ENCODE results near the gene MAP4K1. TPM values are rescaled to one million over a fixed set of nuclear protein-coding genes. Genes with fewer than 3 reads are reported as not detected.

Gene MAP4K1
- total and polyA plus RNA-seq, 2 of the 13 experiments (the other 11 are each of a cell fraction or from before 2014, with no cell fraction given), result 0.24 to 0.89 TPM

DNA sequence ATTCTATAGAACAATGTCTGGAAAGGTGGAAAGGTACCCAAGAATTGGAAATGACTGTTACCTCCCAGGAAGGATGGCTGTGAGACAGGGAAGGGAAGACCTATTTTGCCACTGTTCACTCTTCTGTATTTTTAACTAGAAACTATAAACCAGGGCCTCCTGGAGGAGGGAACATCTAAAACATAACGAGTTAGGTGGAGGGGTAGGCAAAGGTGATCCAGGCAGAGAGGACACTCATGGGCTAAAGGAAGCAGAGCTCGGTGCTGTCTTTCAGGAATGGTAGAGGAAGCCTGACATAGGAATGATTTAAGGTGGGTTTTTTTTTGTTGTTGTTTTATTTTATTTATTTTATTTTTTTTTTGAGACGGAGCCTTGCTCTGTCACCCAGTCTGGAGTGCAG lies 7.1 kb upstream of the MAP4K1 start:
- FAIRE-seq (no peak), ATAC-seq (no peak), DNase-seq (ENCODE audit: low spot score) (no peak)
- ChIA-PET POLR2A (interaction anchor here (1.2 kb wide), 1 partner anchor 305 kb away, joined by 3 read pairs; no protein-coding TSS in a partner anchor), CTCF (ENCODE audit: low intra/inter-chr PET ratio, low total read pairs) (no interaction called here)
- no TSS peak for BruUV-seq (replicated peaks)
- no peak overlapping the region for H3K9ac ChIP-seq (ENCODE audit: insufficient read depth, low read depth, low read length)
- H2AFZ ChIP-seq (ENCODE audit: low read length), result no peak overlapping the region
- H3K27me3 ChIP-seq (ENCODE audit: control insufficient read depth in 1 of 2, insufficient read depth in 2 of 2, low read length in 2 of 2), result no peaks in the 10 kb centered on the region; a peak in 1 of 5 replicates
- intact Hi-C loops (cut with micrococcal nuclease; ENCODE audit: unreplicated experiment), result no loop called here
- no peaks in the 10 kb centered on the region for H4K20me1 ChIP-seq (ENCODE audit: insufficient read depth, low read length)
- whole genome bisulfite sequencing (ENCODE audit: low lambda C conversion rate), result 97% methylated on average over 3 of the region's 3 CpGs
- H3K4me3 ChIP-seq (replicated peaks in 1 of 3; ENCODE audit: insufficient read depth in 1 of 3, low read depth in 2 of 3, low read length in 3 of 3), result no peak overlapping the region
- H3K36me3 ChIP-seq (replicated peaks in 1 of 2; ENCODE audit: control insufficient read depth in 1 of 2, insufficient read depth in 2 of 2, low read length in 2 of 2), result peaks cover 19 to 46% of the 10 kb centered on the region in 2 experiments; a peak in 4 of 5 replicates
- H3K4me2 ChIP-seq (ENCODE audit: low read depth, low read length), result no peak overlapping the region
- in situ Hi-C loops (cut with HindIII; ENCODE audit: extremely low pct_ligation_motif_present, low pct_unique_long_range_greater_than_20kb), result no loop called here
- peaks cover 6% of the 10 kb centered on the region for H3K79me2 ChIP-seq (ENCODE audit: insufficient read depth, low read length)
- peaks cover 8% of the 10 kb centered on the region for H3K4me1 ChIP-seq (ENCODE audit: insufficient read depth, low read length)
- no peaks in the 10 kb centered on the region for H3K9me3 ChIP-seq (ENCODE audit: low read length)
- TF ChIP-seq EED (CRISPR knock-in tag; IDR thresholded peaks at IDR 0.05) (no peak), SMARCE1 (IDR thresholded peaks at IDR 0.05; ENCODE audit: borderline replicate concordance) (no peak), HMGA1 (CRISPR knock-in tag; conservative IDR thresholded peaks at IDR 0.05) (no peak), ZNF317 (CRISPR knock-in tag; IDR thresholded peaks at IDR 0.05) (no peak), MYC (CRISPR knock-in tag; IDR thresholded peaks at IDR 0.05; ENCODE audit: borderline replicate concordance) (no peak), PPARG (CRISPR knock-in tag; conservative IDR thresholded peaks at IDR 0.05) (no peak), ATAD3A (CRISPR knock-in tag; IDR thresholded peaks at IDR 0.05) (no peak), ZSCAN25 (CRISPR knock-in tag; IDR thresholded peaks at IDR 0.05) (no peak)
- TF ChIP-seq, protein P1, sequence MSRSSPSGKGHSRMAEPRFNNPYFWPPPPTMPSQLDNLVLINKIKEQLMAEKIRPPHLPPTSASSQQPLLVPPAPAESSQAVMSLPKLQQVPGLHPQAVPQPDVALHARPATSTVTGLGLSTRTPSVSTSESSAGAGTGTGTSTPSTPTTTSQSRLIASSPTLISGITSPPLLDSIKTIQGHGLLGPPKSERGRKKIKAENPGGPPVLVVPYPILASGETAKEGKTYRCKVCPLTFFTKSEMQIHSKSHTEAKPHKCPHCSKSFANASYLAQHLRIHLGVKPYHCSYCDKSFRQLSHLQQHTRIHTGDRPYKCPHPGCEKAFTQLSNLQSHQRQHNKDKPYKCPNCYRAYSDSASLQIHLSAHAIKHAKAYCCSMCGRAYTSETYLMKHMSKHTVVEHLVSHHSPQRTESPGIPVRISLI (CRISPR knock-in tag; IDR thresholded peaks at IDR 0.05; ENCODE audit: borderline replicate concordance), result no peak
- TF ChIP-seq, protein P2, sequence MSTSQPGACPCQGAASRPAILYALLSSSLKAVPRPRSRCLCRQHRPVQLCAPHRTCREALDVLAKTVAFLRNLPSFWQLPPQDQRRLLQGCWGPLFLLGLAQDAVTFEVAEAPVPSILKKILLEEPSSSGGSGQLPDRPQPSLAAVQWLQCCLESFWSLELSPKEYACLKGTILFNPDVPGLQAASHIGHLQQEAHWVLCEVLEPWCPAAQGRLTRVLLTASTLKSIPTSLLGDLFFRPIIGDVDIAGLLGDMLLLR (CRISPR knock-in tag; IDR thresholded peaks at IDR 0.05), result no peak
- H3K27ac ChIP-seq (ENCODE audit: extremely low read length, insufficient read depth, low read length), result no peak overlapping the region

Data from HepG2 (cell line).